GM12878 (cell line): Measurements from ENCODE around the gene ME3. TPM values are rescaled to one million over a fixed set of nuclear protein-coding genes. Genes with fewer than 3 reads are reported as not detected.

Source experiments
- ATAC-seq: fragments of 200-7000 bp; cut with Tn5 transposase; 3 replicates; pipeline ENCODE4 v1.9.1; 2020; ENCODE audit warnings: mild to moderate bottlenecking, moderate library complexity
- BruUV-seq: library from RNA; stranded (reverse); fragments of 400-500 nt; replicated peaks from 2 replicates; lab custom pipeline; 2021; lab: Mats Ljungman, UMichigan
- CTCF ChIA-PET: fragments of 300-600 bp; sonication (Branson Sonifier 250); formaldehyde crosslinking; extraction: SDS; loops from one replicate; lab custom pipeline; 2021; ENCODE audit warnings: inconsistent platforms; lab: Yijun Ruan, JAX
- POLR2A ChIA-PET: fragments of 350-600 bp; formaldehyde crosslinking; extraction: SDS; loops from one replicate; lab custom pipeline; 2021; ENCODE audit warnings: inconsistent platforms; lab: Charles Lee
- RAD21 ChIA-PET: fragments of 300-600 bp; sonication (Branson Sonifier 250); formaldehyde crosslinking; loops from one replicate; lab custom pipeline; 2023; ENCODE audit warnings: antibody characterized with exemption; ENCODE audit not compliant: unreplicated experiment; lab: Charles Lee
- SMC1A ChIA-PET: fragments of 300-600 bp; sonication (Branson Sonifier 250); formaldehyde crosslinking; loops from one replicate; lab custom pipeline; 2023; ENCODE audit not compliant: unreplicated experiment, uncharacterized antibody; lab: Charles Lee
- DNase-seq: peaks from one replicate; pipeline ENCODE4 v3.0.0-alpha.2; 2011; ENCODE audit warnings: low read depth, low spot score
- FAIRE-seq: peaks from 3 replicates; lab custom pipeline; 2011; peaks lifted over from hg19 to GRCh38; lab: Jason Lieb, UNC
- H2AFZ ChIP-seq: 2 replicates; pipeline ENCODE4 v1.6.0; 2011; ENCODE audit warnings: low read depth, low read length, control low read depth; ENCODE audit not compliant: control insufficient read depth
- H3K27ac ChIP-seq: 2 replicates; pipeline ENCODE4 v1.5.1; 2011; ENCODE audit warnings: control low read depth; ENCODE audit not compliant: control insufficient read depth, insufficient read depth
- H3K27me3 ChIP-seq, 2 experiments: replicated peaks in 1 of 2; 2 replicates each; pipeline versions ENCODE4 v1.6.0 to v1.6.1; 2011; ENCODE audit warnings: low read length in 1 of 2; ENCODE audit not compliant: control insufficient read depth in 2 of 2, insufficient read depth in 2 of 2
- H3K36me3 ChIP-seq, 2 experiments: 2 replicates each; pipeline ENCODE4 v1.5.1; 2011; ENCODE audit warnings: low read length in 1 of 2; ENCODE audit not compliant: control insufficient read depth in 2 of 2, insufficient read depth in 2 of 2
- H3K4me1 ChIP-seq: 2 replicates; pipeline ENCODE4 v1.6.1; 2011; ENCODE audit warnings: mild to moderate bottlenecking, low read length, moderate library complexity, mixed read lengths; ENCODE audit not compliant: control insufficient read depth, insufficient read depth
- H3K4me2 ChIP-seq: 2 replicates; pipeline ENCODE4 v1.6.0; 2011; ENCODE audit warnings: control low read depth; ENCODE audit not compliant: control insufficient read depth, insufficient read depth
- H3K4me3 ChIP-seq: fragments of 200-600 bp; sonication (generic); 2 replicates; pipeline ENCODE4 v1.5.1; 2016
- H3K79me2 ChIP-seq: 2 replicates; pipeline ENCODE4 v1.6.0; 2011; ENCODE audit warnings: low read length; ENCODE audit not compliant: control insufficient read depth, insufficient read depth
- H3K9ac ChIP-seq: 2 replicates; pipeline ENCODE4 v1.8.0; 2011; ENCODE audit warnings: low read length, control low read depth, mixed read lengths; ENCODE audit not compliant: control insufficient read depth, insufficient read depth
- H3K9me3 ChIP-seq: replicated peaks from 3 replicates; pipeline ENCODE4 v1.5.1; 2011; ENCODE audit warnings: mild to moderate bottlenecking, low read length; ENCODE audit not compliant: control insufficient read depth, insufficient read depth
- H4K20me1 ChIP-seq: 2 replicates; pipeline ENCODE4 v1.6.0; 2011; ENCODE audit not compliant: control insufficient read depth, insufficient read depth
- BCLAF1 ChIP-seq: fragments of 450-650 bp; IDR thresholded peaks from 2 replicates; pipeline ENCODE4 v1.6.1; 2017; ENCODE audit warnings: antibody characterized with exemption, mild to moderate bottlenecking, moderate library complexity
- CBX5 ChIP-seq: sonication (generic); IDR thresholded peaks from 2 replicates; pipeline ENCODE4 v1.6.1; 2016; ENCODE audit warnings: low read depth, moderate library complexity, mild to moderate bottlenecking, inconsistent platforms
- IKZF2 ChIP-seq, 2 experiments: fragments of 450-650 bp; IDR thresholded peaks; 2 replicates each; pipeline ENCODE4 v1.6.1; 2017; ENCODE audit warnings: mild to moderate bottlenecking in 2 of 2, moderate library complexity in 2 of 2
- MYC ChIP-seq: IDR thresholded peaks from 2 replicates; pipeline ENCODE4 v1.6.1; 2011; ENCODE audit warnings: mild to moderate bottlenecking, low read length, moderate library complexity, inconsistent platforms; ENCODE audit not compliant: insufficient read depth, insufficient replicate concordance, insufficient read length, severe bottlenecking
- NR2C1 ChIP-seq: fragments of 450-650 bp; IDR thresholded peaks from 2 replicates; pipeline ENCODE4 v1.6.1; 2017; ENCODE audit warnings: antibody characterized with exemption, mild to moderate bottlenecking, moderate library complexity
- POLR2AphosphoS5 ChIP-seq: IDR thresholded peaks from 2 replicates; pipeline ENCODE4 v1.6.1; 2011; ENCODE audit warnings: mild to moderate bottlenecking, low read length, inconsistent platforms
- RBBP5 ChIP-seq: fragments of 200-600 bp; sonication (generic); conservative IDR thresholded peaks from 2 replicates; pipeline ENCODE4 v1.6.1; 2016
- RELA ChIP-seq: fragments of 450-650 bp; IDR thresholded peaks from 2 replicates; pipeline ENCODE4 v1.8.0; 2014; ENCODE audit warnings: borderline replicate concordance; ENCODE audit not compliant: partially characterized antibody
- SREBF2 ChIP-seq: IDR thresholded peaks from 2 replicates; pipeline ENCODE4 v1.6.1; 2012; ENCODE audit warnings: mild to moderate bottlenecking, low read length
- TBL1XR1 ChIP-seq: IDR thresholded peaks from 2 replicates; pipeline ENCODE4 v1.6.1; 2012; ENCODE audit warnings: low read depth, low read length, improper control_type of control experiment
- ZBED1 ChIP-seq: IDR thresholded peaks from 2 replicates; pipeline ENCODE4 v1.6.1; 2016; ENCODE audit warnings: borderline replicate concordance
- whole genome bisulfite sequencing: methylation state at CpG from one replicate; pipeline ENCODE4 v1.1.6; 2016; ENCODE audit warnings: low lambda C conversion rate; ENCODE audit not compliant: insufficient replicate concordance, insufficient coverage; ENCODE audit errors: missing lambda C conversion rate; 5-methylcytosine and 5-hydroxymethylcytosine counted together
- in situ Hi-C: fragments of 300-500 bp; cut with MboI; formaldehyde crosslinking; loops from 9 replicates; pipeline ENCODE4 v1.14.3; 2018; ENCODE audit warnings: mixed read lengths
- intact Hi-C: fragments of 100-400 bp; cut with micrococcal nuclease; formaldehyde crosslinking; loops from one replicate; pipeline ENCODE4 v1.14.2; 2022; ENCODE audit not compliant: unreplicated experiment
- polyA plus RNA-seq, 11 experiments: library from polyadenylated mRNA; depleted of rRNA in 4 of 11; unstranded in 6 of 11; stranded (reverse) in 5 of 11; fragments of >200 nt; fragmentation: Nextera tagmentation in 4 of 11; fragmentation: Illumina TruSeq in 1 of 11; extraction: Ambion mirVana in 4 of 11; extraction: Trizol in 1 of 11; gene quantifications; 1 replicate in 1 of 11; 2 replicates in 10 of 11; pipeline versions ENCODE4 v1.2.1 to v1.2.3, GENCODE V29; 2011 to 2016; ENCODE audit warnings: inconsistent platforms in 2 of 11, missing spikeins in 2 of 11, low read depth in 1 of 11
- total RNA-seq, 4 experiments: library from RNA; depleted of rRNA in 3 of 4; stranded (reverse); fragments of >200 nt in 3 of 4; fragmentation: Illumina TruSeq in 1 of 4; extraction: Trizol in 1 of 4; gene quantifications; 2 replicates each; pipeline versions ENCODE4 v1.2.1 to v1.2.3, GENCODE V29; 2013 to 2021

Gene ME3
- total and polyA plus RNA-seq, 10 of the 15 experiments (the other 5 are each of a cell fraction or from before 2014, with no cell fraction given): 0.06 to 0.40 (median 0.19) TPM; not detected in 2

DNA sequence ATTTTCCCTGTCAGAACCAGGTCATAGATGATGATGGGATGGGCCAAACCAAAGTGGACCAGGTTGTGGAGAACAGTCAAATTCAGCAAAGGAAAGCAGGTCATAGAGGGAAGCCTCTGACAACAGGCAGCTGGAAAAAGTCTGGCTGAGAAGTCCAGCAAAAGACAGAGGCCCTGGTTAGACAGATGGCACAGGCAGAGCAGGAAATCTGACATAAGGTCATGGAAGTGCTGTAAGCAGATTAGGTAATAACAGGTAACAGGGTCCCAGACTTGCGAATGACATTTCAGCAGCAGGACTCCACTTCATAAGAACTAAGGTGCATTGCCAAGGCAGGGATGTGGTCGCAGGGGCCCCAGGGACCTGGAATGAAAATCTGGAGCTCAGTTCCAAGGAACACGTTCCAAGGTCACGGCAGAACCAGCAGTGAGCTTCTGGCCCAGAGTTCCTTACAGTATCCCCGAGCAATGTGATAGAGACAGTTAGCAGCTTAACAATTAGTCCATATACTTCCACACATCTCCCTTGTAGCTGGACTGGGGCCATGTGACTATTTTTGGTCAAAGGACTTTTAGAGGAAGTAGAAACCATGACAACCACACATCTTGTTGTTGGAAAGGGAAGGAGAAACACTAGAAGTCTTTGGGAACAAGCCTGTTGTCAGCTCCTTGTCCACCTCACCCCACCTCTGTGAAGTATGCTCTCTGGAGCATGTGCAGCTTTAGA lies 75.4 kb downstream of the ME3 start:
- no peaks in the 10 kb centered on the region for H4K20me1 ChIP-seq
- no peaks in the 10 kb centered on the region for H3K27me3 ChIP-seq
- no peak for DNase-seq
- RAD21 ChIA-PET: interaction anchor here (1.0 kb wide), 1 partner anchor 121 kb away, joined by 3 read pairs; no protein-coding TSS in a partner anchor
- no peak overlapping the region for H3K9ac ChIP-seq
- TF ChIP-seq CBX5 (no peak), IKZF2 (IDR thresholded peaks at IDR 0.05) (no peak), SREBF2 (no peak)
- TF ChIP-seq, all 136 proteins: peak for 0
- Histone ChIP-seq H2AFZ (no peak overlapping the region), H3K36me3 (no peaks in the 10 kb centered on the region), H3K27ac (no peak overlapping the region), H3K4me1 (peaks cover 12% of the 10 kb centered on the region), H3K4me2 (no peak overlapping the region), H3K9me3 (no peaks in the 10 kb centered on the region; the same call in 2 of the 3 replicates), H3K79me2 (no peaks in the 10 kb centered on the region), H3K4me3 (no peak overlapping the region)
- intact Hi-C loops (no loop called here), in situ Hi-C loops (no loop called here)
- 41% methylated on average over 5 of the region's 5 CpGs for WGBS
- BruUV-seq: no TSS peak
- ChIA-PET SMC1A (interaction anchor here (0.9 to 1.4 kb wide), 3 partner anchors 8 to 143 kb away, joined by 3 to 8 read pairs (median 3); no protein-coding TSS in a partner anchor), POLR2A (no interaction called here), CTCF (interaction anchor here (1.1 to 1.2 kb wide), 2 partner anchors 11 to 145 kb away, joined by 3 to 4 read pairs; no protein-coding TSS in a partner anchor)
- no peak for FAIRE-seq
- no peak for ATAC-seq

DNA sequence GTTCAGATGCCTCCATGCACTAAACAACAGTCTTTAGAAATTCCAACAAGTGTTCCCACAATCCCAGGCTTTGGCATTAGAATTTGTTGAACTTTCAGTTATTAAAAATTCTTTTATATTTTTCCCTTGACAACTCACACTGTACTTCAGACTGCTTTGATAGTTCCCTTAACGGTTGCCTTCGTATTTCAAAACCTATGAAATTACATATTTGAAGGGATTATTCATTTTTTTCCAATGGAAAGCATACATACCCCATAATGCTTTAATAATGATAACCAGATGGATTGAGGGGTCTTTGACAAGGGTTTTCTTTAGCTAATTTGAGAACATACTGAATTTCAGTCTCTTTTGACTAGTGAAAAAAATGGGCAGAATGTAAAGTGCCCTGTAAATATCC lies 76.5 kb downstream of the ME3 start:
- RAD21 ChIA-PET: interaction anchor here (4.0 kb wide), 1 partner anchor 12 kb away, joined by 24 read pairs; no protein-coding TSS in a partner anchor
- POLR2A ChIA-PET: no interaction called here
- DNase-seq: no peak
- H3K4me1 ChIP-seq: peaks cover 12% of the 10 kb centered on the region
- no peaks in the 10 kb centered on the region for H3K27me3 ChIP-seq
- H4K20me1 ChIP-seq: no peaks in the 10 kb centered on the region
- no peaks in the 10 kb centered on the region for H3K36me3 ChIP-seq
- ATAC-seq: no peak
- SMC1A ChIA-PET: interaction anchor here (0.6 to 2.0 kb wide), 2 partner anchors 13 to 244 kb away, joined by 5 to 10 read pairs; no protein-coding TSS in a partner anchor
- CTCF ChIA-PET: no interaction called here
- no TSS peak for BruUV-seq
- no peak overlapping the region for H3K4me3 ChIP-seq
- no peak overlapping the region for H3K27ac ChIP-seq
- H3K79me2 ChIP-seq: no peaks in the 10 kb centered on the region
- no peak for FAIRE-seq
- no peaks in the 10 kb centered on the region; the same call in 2 of the 3 replicates for H3K9me3 ChIP-seq
- no peak overlapping the region for H3K4me2 ChIP-seq
- H2AFZ ChIP-seq: no peak overlapping the region
- no peak overlapping the region for H3K9ac ChIP-seq
- in situ Hi-C loops (no loop called here), intact Hi-C loops (no loop called here)
- TF ChIP-seq POLR2AphosphoS5 (no peak), ZBED1 (no peak), TBL1XR1 (no peak), RBBP5 (no peak), BCLAF1 (no peak), NR2C1 (no peak), RELA (no peak), MYC (no peak)
- WGBS: 45% methylated on average over 2 of the region's 2 CpGs
